GM10266 (cell line): ENCODE results near the gene TBRG4.

Source experiments
- DNase-seq: peaks from one replicate; pipeline ENCODE4 v3.0.0; 2012; ENCODE audit errors: extremely low spot score
- CTCF ChIP-seq: IDR thresholded peaks from 2 replicates; pipeline ENCODE4 v1.5.1; 2012; ENCODE audit warnings: mild to moderate bottlenecking, low read depth; ENCODE audit not compliant: control insufficient read depth, insufficient read depth; ENCODE audit errors: missing control alignments

TBRG4 gene

GRCh38 chr7:45082031-45082830 is 29.3 kb downstream of the TBRG4 start:
- no peak for TF ChIP-seq CTCF
- no peak for DNase-seq

- DNase-seq, result no peak
- TF ChIP-seq CTCF, result no peak
These were observed 29.9 kb downstream of the TBRG4 start for GRCh38 chr7:45081670-45081974.

GRCh38 chr7:45080958-45081669 is 30.4 kb downstream of the TBRG4 start:
- no peak for DNase-seq
- no peak for TF ChIP-seq CTCF

DNA sequence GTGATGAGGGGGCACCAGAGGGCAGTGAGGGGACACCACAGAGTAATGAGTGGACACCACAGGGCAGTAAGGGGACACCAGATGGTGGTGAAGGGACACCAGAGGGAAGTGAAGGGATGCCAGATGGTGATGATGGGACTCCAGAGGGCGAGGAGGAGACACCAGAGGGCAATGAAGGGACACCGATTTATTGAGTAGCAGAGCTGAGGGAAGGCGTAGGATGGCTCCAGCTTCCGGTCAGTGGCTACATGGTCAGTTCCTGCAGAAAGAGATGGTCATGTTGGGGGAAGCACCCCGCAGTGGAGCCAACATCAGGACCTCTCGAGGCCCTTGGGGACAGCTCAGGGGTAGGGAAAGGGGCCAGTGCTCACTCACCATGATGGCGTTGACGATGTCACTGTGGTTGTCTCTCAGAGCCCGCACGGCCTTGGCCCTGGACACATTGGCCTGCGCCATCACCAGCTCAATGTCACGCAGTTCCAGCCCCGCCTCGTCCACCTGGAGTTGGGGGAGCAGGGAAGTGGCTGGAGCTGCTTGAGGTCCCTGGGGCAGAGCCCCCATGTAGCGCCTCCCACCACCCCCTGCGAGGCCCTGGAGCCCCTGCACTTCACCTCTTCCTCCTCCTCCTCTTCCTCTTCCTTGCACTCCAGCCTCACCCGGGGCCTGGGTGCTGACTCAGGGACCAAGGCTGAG is 31.1 kb downstream of the TBRG4 start:
- no peak for DNase-seq
- no peak for TF ChIP-seq CTCF

DNA sequence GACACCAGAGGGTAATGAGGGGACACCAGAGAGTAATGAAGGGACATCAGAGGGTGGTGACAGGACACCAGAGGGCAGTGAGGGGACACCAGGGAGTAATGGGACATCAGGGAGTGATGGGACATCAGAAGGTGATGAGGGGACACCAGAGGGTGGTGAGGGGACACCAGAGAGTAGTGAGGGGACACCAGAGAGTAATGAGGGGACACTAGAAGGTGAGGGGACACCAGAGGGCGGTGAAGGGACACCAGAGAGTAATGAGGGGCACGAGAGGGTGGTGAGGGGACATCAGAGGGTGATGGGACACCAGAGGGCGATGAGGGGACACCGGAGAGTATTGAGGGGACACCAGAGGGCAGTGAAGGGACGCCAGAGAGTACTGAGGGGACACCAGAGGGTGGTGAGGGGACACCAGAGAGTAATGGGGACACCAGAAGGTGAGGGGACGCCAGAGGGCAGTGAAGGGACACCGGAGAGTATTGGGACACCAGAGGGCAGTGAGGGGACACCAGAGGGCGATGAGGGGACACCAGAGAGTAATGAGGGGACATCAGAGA is 33.3 kb downstream of the TBRG4 start:
- no peak for DNase-seq

DNA sequence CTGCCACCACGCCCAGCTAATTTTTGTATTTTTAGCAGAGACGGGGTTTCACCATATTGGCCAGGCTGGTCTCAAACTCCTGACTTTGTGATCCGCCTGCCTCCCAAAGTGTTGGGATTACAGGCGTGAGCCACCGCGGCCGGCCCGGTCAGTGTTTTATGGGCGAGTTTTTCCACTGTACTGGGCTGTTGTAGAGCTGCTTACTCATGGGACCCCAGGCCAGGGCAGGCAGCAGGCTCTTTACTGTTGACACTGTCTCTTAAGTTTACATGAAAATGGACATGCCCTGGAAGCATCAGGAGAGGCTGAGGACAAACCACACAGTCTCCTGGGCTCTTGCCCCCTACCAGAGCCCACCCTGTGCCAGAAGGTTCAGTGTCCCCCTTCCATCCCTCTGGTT is 33.9 kb downstream of the TBRG4 start:
- no peak for TF ChIP-seq CTCF
- no peak for DNase-seq

More for the DNA sequence above, 33.3 kb downstream of the TBRG4 start:
- peak; percentile 12 for TF ChIP-seq CTCF
